Endothelial cell of umbilical vein (primary cell): Measurements from ENCODE around the gene MOB2. TPM values are rescaled to one million over a fixed set of nuclear protein-coding genes. Genes with fewer than 3 reads are reported as not detected.

Source experiments
- BruUV-seq: library from RNA; stranded (reverse); fragments of 400-500 nt; replicated peaks from 2 replicates; lab custom pipeline; 2021; lab: Mats Ljungman, UMichigan
- CTCF ChIA-PET: fragments of 300-600, 350-600 bp; sonication (Branson Sonifier 250); formaldehyde crosslinking; loops from one replicate; lab custom pipeline; 2021; ENCODE audit warnings: antibody characterized with exemption, inconsistent platforms; lab: Charles Lee
- POLR2A ChIA-PET: fragments of 300-600, 350-600 bp; sonication (Branson Sonifier 250); formaldehyde crosslinking; loops from one replicate; lab custom pipeline; 2021; ENCODE audit warnings: antibody characterized with exemption, inconsistent platforms; lab: Charles Lee
- DNase-seq: peaks from one replicate; pipeline ENCODE4 v3.0.0-alpha.2; 2011; ENCODE audit warnings: low read depth, low spot score
- FAIRE-seq: peaks from 2 replicates; lab custom pipeline; 2011; peaks lifted over from hg19 to GRCh38; lab: Jason Lieb, UNC
- H2AFZ ChIP-seq: 2 replicates; pipeline ENCODE4 v1.6.0; 2012; ENCODE audit warnings: low read depth, low read length, control low read depth, inconsistent platforms
- H3K27ac ChIP-seq: 2 replicates; pipeline ENCODE4 v1.5.1; 2011; ENCODE audit warnings: low read depth, mild to moderate bottlenecking, control low read depth, low read length, moderate library complexity; ENCODE audit not compliant: insufficient read depth
- H3K27me3 ChIP-seq, 2 experiments: 2 replicates each; pipeline versions ENCODE4 v1.6.0 to v1.6.1; 2011; ENCODE audit warnings: low read length in 2 of 2, mixed read lengths in 1 of 2; ENCODE audit not compliant: control insufficient read depth in 2 of 2, insufficient read depth in 2 of 2
- H3K36me3 ChIP-seq, 2 experiments: 2 replicates in 1 of 2; 3 replicates in 1 of 2; pipeline ENCODE4 v1.5.1; 2011; ENCODE audit warnings: low read length in 2 of 2, mild to moderate bottlenecking in 1 of 2, moderate library complexity in 1 of 2; ENCODE audit not compliant: control insufficient read depth in 2 of 2, insufficient read depth in 2 of 2; ENCODE audit errors: extremely low read depth in 1 of 2
- H3K4me1 ChIP-seq: 3 replicates; pipeline ENCODE4 v1.5.1; 2011; ENCODE audit warnings: mild to moderate bottlenecking, low read length; ENCODE audit not compliant: control insufficient read depth, insufficient read depth; ENCODE audit errors: extremely low read depth
- H3K4me2 ChIP-seq: 2 replicates; pipeline ENCODE4 v1.6.1; 2011; ENCODE audit warnings: low read length, control low read depth, mixed read lengths; ENCODE audit not compliant: insufficient read depth
- H3K4me3 ChIP-seq, 3 experiments: fragments of 200-600 bp in 1 of 3; sonication (generic), shearing (Covaris generic) in 1 of 3; replicated peaks in 1 of 3; 2 replicates each; pipeline ENCODE4 v1.5.1; 2011 to 2016; ENCODE audit warnings: control low read depth in 3 of 3, low read length in 3 of 3, mild to moderate bottlenecking in 2 of 3, inconsistent platforms in 1 of 3, low read depth in 1 of 3, moderate library complexity in 1 of 3; ENCODE audit not compliant: insufficient read depth in 1 of 3
- H3K79me2 ChIP-seq: 2 replicates; pipeline ENCODE4 v1.6.0; 2012; ENCODE audit warnings: low read length, inconsistent platforms; ENCODE audit not compliant: control insufficient read depth, insufficient read depth
- H3K9ac ChIP-seq: replicated peaks from 2 replicates; pipeline ENCODE3; 2011; ENCODE audit warnings: low read length, control low read depth; ENCODE audit not compliant: insufficient read depth; ENCODE audit errors: extremely low read depth
- H3K9me1 ChIP-seq: replicated peaks from 3 replicates; pipeline ENCODE4 v1.6.0; 2011; ENCODE audit warnings: mild to moderate bottlenecking, low read length; ENCODE audit not compliant: control insufficient read depth, insufficient read depth; ENCODE audit errors: extremely low read depth
- H3K9me3 ChIP-seq: replicated peaks from 2 replicates; pipeline ENCODE4 v1.5.1; 2012; ENCODE audit warnings: low read length, inconsistent platforms; ENCODE audit not compliant: control insufficient read depth, insufficient read depth
- H4K20me1 ChIP-seq: replicated peaks from 2 replicates; pipeline ENCODE3; 2011; ENCODE audit warnings: mild to moderate bottlenecking, low read length; ENCODE audit not compliant: control insufficient read depth, insufficient read depth; ENCODE audit errors: extremely low read depth
- EZH2 ChIP-seq: IDR thresholded peaks from 2 replicates; pipeline ENCODE4 v1.6.1; 2012; ENCODE audit warnings: borderline replicate concordance, low read depth, mild to moderate bottlenecking, moderate library complexity, low read length, inconsistent platforms; ENCODE audit not compliant: severe bottlenecking
- FOS ChIP-seq: IDR thresholded peaks from 2 replicates; pipeline ENCODE4 v1.6.1; 2011; ENCODE audit warnings: mild to moderate bottlenecking, low read length, moderate library complexity, borderline replicate concordance; ENCODE audit not compliant: insufficient read depth
- GATA2 ChIP-seq: IDR thresholded peaks from 2 replicates; pipeline ENCODE4 v1.7.0; 2011; ENCODE audit warnings: low read depth, mild to moderate bottlenecking, moderate library complexity, mixed read lengths, low read length; ENCODE audit not compliant: insufficient read length, insufficient read depth
- JUN ChIP-seq: IDR thresholded peaks from 2 replicates; pipeline ENCODE4 v1.6.1; 2011; ENCODE audit warnings: borderline replicate concordance, low read depth; ENCODE audit not compliant: insufficient read length, insufficient read depth
- MYC ChIP-seq: IDR thresholded peaks from one replicate; pipeline ENCODE4 v1.6.1; 2011; ENCODE audit warnings: mild to moderate bottlenecking, low read depth, low read length
- POLR2A ChIP-seq: IDR thresholded peaks from 2 replicates; pipeline ENCODE4 v1.6.1; 2012; ENCODE audit warnings: low read depth, mild to moderate bottlenecking, control low read depth, low read length
- POLR2AphosphoS5 ChIP-seq: IDR thresholded peaks from 2 replicates; pipeline ENCODE4 v1.6.1; 2012; ENCODE audit warnings: low read depth, mild to moderate bottlenecking, control low read depth, low read length, moderate library complexity; ENCODE audit not compliant: insufficient read depth
- dilution Hi-C: fragments of 300-500 bp; cut with MboI; formaldehyde crosslinking; loops from one replicate; pipeline ENCODE4 v1.15.0; 2019; ENCODE audit warnings: low sequenced_read_pairs; ENCODE audit not compliant: extremely low pct_ligation_motif_present
- intact Hi-C: fragments of 100-400 bp; cut with micrococcal nuclease; formaldehyde crosslinking; loops from one replicate; pipeline ENCODE4 v1.10.0; 2022
- polyA plus RNA-seq, 4 experiments: library from polyadenylated mRNA; depleted of rRNA in 3 of 4; stranded (reverse) in 3 of 4; unstranded in 1 of 4; fragments of >200 nt; gene quantifications; 2 replicates each; pipeline versions ENCODE4 v1.2.1 to v1.2.3, GENCODE V29; 2011 to 2012; ENCODE audit warnings: missing spikeins in 1 of 4
- total RNA-seq: library from RNA; stranded (reverse); gene quantifications from 2 replicates; pipeline ENCODE4 v1.2.3, GENCODE V29; 2021
- TF ChIP-seq, protein P1 (sequence below): IDR thresholded peaks from 2 replicates; pipeline ENCODE4 v1.6.1; 2011; ENCODE audit not compliant: insufficient read depth, insufficient read length
- TF ChIP-seq, protein P2 (sequence below), 2 donors: IDR thresholded peaks; 1 replicate in 1 of 2; 2 replicates in 1 of 2; pipeline ENCODE4 v1.5.1; 2011; ENCODE audit warnings: low read length in 2 of 2, mild to moderate bottlenecking in 2 of 2, moderate library complexity in 2 of 2, control low read depth in 1 of 2, inconsistent platforms in 1 of 2, low read depth in 1 of 2; ENCODE audit not compliant: insufficient read depth in 1 of 2; ENCODE audit errors: extremely low read depth in 1 of 2

The MOB2 gene
- total and polyA plus RNA-seq, 2 donors (not counting 3 experiments of a cell fraction or from before 2014, with no cell fraction given) = 38.2 to 50.6 TPM

- Histone ChIP-seq H2AFZ (no peak overlapping the region), H3K4me2 (no peak overlapping the region), H3K9ac (no peak overlapping the region), H3K9me3 (no peaks in the 10 kb centered on the region), H3K4me3 (no peak overlapping the region), H3K27me3 (no peaks in the 10 kb centered on the region), H4K20me1 (no peaks in the 10 kb centered on the region), H3K27ac (no peak overlapping the region), H3K79me2 (peaks cover 48% of the 10 kb centered on the region), H3K9me1 (no peaks in the 10 kb centered on the region), H3K4me1 (no peaks in the 10 kb centered on the region), H3K36me3 (no peaks in the 10 kb centered on the region)
- no peak for DNase-seq
- POLR2A ChIA-PET = no interaction called here
- TF ChIP-seq EZH2 (no peak), MYC (no peak), JUN (no peak), FOS (no peak), POLR2AphosphoS5 (no peak), GATA2 (no peak), POLR2A (no peak)
- TF ChIP-seq, protein P1, sequence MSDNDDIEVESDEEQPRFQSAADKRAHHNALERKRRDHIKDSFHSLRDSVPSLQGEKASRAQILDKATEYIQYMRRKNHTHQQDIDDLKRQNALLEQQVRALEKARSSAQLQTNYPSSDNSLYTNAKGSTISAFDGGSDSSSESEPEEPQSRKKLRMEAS = no peak
- TF ChIP-seq, protein P2, sequence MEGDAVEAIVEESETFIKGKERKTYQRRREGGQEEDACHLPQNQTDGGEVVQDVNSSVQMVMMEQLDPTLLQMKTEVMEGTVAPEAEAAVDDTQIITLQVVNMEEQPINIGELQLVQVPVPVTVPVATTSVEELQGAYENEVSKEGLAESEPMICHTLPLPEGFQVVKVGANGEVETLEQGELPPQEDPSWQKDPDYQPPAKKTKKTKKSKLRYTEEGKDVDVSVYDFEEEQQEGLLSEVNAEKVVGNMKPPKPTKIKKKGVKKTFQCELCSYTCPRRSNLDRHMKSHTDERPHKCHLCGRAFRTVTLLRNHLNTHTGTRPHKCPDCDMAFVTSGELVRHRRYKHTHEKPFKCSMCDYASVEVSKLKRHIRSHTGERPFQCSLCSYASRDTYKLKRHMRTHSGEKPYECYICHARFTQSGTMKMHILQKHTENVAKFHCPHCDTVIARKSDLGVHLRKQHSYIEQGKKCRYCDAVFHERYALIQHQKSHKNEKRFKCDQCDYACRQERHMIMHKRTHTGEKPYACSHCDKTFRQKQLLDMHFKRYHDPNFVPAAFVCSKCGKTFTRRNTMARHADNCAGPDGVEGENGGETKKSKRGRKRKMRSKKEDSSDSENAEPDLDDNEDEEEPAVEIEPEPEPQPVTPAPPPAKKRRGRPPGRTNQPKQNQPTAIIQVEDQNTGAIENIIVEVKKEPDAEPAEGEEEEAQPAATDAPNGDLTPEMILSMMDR (IDR thresholded peaks at IDR 0.05; ENCODE audit: extremely low read depth in 1 of 2, insufficient read depth in 1 of 2, low read depth in 1 of 2, low read length in 2 of 2) = no peak
- CTCF ChIA-PET = interaction anchor here (1.5 to 3.5 kb wide), 2 partner anchors 12 to 48 kb away, joined by 3 to 13 read pairs; no protein-coding TSS in a partner anchor
- FAIRE-seq = no peak
- no TSS peak for BruUV-seq
- dilution Hi-C loops (no loop called here), intact Hi-C loops (no loop called here)
Measured at GRCh38 chr11:1526785-1527184, 40.2 kb upstream of the MOB2 start.
